Stimulated activated CD4-positive, alpha-beta T cell treated with anti-CD3 and anti-CD28 coated beads, Interleukin-12 subunit alpha, Interleukin-12 subunit beta, amount 100 ng/mL, for 24 hours (primary cell): ENCODE data around the gene CFAP157.
A peak's percentile ranks its signal among the peaks of the same experiment; 100 is the strongest.

Experiments
- DNase-seq, 2 experiments: peaks; one replicate each; pipeline ENCODE4 v3.0.0-alpha.2; 2020; ENCODE audit warnings: low read depth in 2 of 2

The CFAP157 gene

DNA sequence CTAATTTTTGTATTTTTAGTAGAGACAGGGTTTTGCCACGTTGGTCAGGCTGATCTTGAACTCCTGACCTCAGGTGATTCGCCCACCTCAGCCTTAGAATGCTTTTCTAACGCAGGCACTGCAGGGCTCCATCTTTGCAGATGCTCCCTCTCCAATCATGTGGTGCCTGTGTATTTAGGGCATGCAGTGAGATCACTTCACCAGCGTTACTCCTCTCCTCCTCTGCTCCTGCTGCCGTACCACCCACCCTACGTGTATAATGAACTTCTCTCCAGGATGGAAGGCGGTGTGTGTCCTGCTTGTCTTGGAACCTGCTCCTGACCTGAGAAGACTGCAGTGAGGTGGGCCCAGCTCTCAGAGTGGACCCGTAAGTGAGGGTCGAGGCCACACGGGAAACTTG is 13.6 kb upstream of the CFAP157 start:
- no peak for DNase-seq

DNA sequence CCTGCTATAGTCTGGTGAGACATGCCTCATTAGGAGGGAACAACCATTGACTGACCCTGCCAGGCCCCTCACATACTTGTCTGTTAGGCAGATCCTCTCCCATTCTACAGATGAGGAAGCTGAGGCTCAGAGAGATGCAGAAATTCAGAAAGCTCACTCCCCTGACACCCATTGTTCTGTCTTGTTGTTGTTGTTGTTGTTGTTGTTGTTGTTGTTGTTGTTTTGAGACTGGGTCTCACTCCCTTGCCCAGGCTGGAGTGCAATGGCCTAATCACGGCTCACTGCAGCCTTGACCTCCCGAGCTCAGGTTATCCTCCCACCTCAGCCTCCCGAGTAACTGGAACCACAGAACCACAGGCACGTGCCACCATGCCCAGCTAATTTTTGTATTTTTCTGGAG is 13.1 kb upstream of the CFAP157 start:
- DNase-seq, result no peak

DNA sequence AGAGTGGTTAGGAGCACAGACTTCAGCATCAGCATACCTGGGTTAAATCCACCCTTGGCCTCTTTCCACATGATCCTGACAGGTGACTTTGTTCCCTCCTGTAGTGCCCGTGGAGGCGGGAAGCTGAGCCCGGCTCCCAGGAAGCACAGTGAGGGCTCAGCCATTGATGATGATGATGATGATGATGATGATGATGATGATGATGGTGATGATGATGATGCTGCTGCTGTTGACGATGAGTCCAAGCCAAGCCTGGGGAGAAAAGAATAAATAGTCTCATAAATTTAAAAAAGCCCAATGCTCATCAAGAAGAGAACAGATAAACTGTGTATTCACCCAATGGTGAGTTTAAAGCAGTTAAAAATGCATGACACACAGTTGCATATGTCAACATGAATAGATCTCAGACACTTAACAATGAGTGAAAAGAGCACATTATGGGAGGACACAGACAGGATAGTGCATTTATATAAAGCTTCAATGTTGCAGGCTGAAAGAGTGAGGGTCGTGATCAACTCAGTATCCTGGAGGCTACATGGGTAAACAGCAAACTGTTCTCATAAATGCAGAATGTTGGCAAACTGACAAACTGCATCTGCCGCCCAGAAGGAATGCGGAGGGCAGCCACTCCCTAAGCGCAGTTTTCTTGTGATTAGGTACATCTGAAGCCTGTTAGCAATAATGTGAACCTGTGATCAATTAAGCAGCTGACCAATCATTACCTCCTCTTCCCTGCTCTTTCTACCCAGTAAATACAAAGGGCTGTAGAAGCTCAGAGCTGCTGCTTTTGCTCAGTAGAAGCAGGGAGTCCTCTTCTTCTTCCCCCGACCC is 11.7 kb upstream of the CFAP157 start:
- no peak for DNase-seq

DNA sequence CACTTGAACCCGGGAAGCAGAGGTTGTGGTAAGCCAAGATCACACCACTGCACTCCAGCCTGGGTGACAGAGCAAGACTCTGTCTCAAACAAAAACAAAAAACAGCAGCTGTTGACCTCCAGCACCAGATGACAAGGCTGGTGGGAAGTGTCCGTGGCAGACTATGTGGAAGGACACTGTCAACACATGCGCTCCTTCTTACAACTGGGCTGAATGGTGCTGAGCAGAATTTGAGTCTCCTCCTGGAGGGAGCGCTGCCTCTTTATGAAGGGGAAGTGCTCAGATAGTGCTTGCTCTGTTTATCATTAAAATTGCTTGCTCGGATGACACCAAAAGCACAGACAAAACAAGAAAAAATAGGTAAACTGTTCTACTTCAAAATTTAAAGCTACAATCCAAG is 9.2 kb upstream of the CFAP157 start:
- DNase-seq, result no peak

DNA sequence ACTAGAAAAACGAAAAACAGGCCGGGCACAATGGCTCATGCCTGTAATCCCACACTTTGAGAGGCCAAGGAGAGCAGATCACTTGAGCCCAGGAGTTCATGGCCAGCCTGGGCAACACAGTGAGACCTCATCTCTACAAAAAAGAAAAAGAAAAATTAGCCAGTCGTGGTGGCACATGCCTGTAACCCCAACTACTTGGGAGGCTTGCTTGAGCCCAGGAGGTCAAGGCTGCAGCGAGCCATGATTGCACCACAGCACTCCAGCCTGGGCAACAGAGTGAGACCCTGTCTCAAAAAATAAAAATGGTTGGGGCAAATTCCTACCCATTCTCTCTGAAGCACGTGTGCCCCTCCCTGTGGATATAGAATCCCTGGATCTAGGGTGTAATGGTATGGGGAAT is 8.4 kb upstream of the CFAP157 start:
- DNase-seq, result no peak

DNA sequence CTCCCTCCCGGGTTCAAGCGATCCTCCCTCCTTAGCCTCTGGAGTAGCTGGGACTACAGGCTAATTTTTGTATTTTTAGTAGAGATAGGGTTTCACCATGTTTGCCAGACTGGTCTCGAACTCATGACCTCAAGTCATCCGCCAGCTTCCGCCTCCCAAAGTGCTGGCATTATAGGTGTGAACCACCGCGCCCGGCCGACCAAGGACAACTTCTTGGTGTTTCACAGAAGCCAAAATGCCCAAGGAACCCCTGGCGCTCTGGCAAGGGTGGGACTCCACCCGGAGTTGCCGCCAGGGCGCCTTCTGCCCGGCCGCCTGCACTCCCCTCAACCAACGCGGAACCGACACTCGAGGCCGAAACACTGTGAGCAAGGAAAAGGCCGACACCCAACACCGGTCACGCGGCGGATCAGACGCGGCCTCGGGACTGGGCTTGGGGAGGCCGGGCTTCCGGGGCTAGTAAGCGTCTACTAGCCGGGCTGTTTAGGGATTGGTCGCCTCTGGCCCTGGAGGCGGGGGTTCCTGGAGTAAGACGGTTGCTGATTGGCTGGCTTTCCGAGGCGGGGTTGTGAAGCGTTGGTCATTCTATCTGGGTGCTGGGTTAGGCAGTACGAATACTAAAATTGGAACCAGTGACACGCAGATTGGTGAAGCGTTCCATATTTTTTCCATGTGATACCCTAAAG is 7.7 kb upstream of the CFAP157 start:
- DNase-seq, result peak; percentile 75 to 83

DNA sequence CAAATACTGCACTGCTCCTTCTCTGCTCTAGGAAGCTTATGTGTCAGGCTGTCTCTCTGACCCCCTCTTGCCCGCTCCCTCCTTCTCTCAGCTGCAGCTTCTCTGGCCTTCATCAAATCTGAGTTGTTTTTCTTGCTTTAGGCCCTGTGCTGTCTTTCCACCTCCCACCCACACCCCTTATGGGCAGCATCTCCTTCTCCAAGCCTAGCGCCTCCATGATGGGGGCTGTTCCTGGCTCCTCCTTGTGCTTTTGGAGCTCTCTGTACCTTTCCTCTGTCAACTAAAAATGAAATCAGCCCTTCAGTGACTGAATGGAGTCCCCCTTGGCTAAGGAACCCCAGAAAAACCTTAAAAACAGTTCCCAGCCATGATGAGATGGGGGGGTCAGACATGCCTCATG is 6.6 kb upstream of the CFAP157 start:
- no peak for DNase-seq

DNA sequence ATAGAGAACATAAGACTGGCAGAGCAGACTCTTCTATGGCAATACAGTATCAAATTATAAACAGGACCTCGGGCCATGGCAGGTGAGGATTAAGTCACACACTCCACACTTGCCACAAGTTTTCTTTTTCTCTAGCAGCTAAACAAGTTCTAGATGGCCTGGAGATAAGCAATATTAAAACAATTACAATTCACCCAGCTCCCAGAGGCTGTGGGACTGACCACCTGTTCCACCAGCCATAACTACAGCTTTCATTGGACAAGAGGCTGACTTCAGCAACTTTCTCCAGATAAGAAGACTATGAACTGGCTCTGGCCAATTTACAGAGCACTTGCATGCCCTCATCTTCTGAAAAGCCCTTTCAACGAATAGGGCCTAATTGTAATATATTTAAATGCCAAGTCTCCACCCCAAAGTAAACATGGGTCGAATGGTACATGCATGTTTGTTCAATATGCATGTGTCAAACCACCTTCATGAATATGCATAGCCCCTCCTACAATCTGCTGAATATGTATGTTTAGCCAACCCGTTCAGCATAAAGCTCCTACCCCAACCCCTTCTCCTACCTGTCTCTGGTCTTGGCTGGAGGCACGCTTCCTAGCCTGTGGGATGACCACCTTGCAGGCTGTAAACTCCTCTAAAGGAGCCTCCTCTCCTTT is 6.1 kb upstream of the CFAP157 start:
- no peak for DNase-seq

DNA sequence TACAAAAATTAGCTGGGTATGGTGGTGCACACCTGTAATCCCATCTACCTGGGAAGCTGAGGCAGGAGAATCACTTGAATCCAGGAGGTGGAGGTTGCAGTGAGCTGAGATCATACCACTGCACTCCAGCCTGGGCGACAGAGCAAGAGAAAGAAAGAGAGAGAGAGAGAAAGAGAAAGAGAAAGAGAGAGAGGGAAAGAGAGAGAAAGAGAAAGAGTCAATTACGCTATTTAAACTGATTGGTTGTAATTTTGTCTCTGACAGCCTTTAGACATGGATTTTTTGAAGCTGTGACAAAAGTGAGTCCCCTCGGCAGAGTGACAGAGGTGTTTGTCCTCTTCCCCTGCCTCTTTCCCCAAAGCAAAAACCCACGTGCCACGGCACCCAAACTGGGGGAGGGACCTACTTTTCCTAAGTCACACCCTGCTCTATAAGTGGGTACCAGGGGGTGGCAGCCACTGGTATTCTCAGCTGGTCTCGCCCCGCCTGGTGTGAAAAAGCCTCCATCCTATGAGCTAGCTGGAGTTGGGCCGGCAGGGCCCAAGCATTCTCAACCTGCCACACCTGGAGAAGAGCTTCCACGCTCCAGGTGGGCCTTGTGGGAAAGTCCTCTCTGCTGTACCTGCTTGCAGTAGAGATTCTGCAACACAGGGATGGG is 3.4 kb upstream of the CFAP157 start:
- DNase-seq, result no peak

DNA sequence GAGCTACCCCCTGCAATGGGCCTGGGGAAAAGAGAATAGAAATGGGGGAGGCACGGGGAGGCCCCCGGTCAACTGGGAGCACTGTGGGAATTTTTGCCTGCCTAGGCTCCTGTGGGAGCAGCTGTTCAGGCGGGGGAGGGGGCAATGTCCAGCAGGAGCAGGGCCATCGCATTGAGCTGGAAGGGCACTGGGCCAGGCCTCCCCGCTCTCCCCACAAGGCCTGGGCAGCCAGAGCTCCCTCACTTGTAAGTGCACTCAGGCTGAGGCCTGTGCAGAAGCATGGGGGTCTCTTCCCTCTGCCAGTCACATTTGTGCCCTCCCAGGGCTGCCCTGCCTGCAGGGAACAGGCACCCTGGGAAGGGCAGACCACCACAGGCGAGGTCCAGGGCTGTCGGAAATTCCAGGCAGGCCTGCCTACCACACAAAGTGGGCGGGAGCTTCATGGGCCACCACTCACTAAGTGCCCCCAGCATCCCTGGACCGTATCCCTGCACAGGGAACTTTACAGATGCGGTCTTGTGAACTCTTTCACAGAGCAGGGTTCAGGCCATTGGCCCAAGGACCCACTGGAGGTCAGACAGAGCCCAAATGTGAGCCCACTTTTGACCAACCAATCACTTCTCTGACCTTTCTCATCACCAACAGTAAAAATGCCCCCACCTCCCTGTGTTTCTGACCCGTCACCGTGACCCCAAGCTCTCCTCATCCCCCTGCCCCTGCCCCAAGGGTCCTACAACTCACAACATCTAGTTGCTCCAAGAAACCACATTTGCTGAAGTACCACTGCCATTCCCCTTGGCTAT is 1.0 kb upstream of the CFAP157 start:
- no peak for DNase-seq

DNA sequence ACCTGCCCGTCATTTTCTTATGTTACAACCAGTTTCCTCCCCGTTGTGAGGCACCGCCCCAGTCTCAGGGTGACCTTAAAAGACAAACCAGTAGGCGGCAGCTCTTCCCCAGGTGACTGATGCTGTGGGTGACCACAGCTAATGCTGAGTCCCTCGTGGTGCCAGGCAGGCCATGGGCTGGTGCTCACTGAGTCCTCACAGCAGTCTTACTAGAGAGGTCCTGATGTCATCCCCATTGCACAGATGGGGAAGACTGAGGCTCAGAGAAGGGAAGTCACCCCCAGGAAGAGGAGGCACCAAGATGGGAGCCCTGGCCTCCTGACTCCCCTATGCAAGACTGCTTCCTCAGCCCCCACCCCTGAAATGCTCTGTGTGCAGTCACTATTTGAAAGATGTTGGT is 978 bp downstream of the CFAP157 start:
- DNase-seq, result no peak

DNA sequence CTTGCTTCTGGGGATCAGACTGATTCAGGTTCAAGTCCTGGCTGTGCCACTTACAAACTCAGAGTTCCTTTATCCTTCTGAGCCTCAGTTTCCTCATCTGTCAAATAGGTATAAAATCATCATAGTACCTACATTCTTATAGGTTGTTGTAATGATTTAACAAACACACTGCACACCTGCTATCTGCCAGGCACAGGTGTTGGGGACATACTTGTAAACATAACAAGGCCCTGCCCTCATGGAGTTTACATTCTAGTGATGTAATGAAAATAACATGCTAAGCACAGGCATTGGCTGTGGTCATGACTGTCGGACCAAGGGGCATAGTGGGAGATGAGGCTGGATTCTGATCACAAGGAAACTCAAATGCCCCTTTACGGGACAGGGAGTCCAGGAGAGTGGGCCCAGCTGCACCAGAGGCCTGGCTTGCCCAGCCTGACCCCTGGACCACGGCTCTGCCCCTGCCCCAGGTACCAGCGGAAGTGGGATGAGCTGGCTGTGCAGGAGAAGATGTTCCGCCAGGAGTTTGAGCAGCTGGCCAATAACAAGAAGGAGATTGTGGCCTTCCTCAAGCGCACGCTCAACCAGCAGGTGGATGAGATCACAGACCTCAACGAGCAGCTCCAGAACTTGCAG is 2.3 kb downstream of the CFAP157 start:
- DNase-seq, result no peak

DNA sequence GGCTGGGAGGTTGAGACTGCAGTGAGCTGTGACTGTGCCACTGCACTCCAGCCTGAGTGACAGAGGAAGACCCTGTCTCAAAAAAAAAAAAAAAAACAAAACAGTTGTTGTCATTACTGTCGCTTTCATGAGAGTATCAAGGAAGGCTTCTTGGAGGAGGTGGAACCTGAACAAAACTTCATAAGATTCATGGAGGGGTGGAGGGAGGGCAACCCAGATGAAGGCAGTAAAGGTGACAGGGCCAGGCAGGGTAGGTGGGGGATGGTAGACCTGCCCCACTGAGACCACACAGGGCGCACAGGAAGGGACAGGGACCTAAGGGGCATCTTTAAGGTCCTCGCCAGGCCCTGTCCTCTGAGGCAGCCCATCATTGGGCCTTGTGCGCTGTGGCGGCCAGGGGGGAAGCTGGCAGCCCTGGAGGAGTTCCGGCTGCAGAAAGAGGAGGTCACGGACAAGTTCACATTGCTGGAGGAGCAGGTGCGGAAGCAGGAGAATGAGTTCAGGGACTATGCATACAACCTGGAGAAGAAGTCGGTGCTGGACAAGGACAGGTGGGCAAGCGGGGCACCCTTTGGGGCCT is 3.5 kb downstream of the CFAP157 start:
- DNase-seq, result no peak

DNA sequence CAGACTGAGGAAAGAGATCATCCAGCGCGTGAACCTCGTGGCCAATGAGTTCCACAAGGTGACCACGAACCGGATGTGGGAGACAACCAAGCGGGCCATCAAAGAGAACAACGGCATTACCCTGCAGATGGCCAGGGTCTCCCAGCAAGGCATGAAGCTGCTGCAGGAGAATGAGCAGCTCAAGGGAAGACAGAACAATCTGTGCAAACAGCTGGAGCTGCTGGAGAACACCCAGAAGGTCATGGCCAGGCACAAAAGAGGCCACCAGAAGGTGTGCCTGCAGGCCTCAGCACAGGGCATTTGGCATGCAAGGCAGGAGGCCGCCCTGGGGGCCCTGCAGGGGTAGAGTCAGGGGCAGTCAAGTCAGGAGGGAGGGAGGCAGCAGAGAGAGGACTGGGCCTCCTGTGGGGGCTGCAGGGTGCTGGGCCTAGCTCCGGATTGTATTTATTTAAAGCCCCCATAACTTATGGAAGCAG is 4.5 kb downstream of the CFAP157 start:
- no peak for DNase-seq

DNA sequence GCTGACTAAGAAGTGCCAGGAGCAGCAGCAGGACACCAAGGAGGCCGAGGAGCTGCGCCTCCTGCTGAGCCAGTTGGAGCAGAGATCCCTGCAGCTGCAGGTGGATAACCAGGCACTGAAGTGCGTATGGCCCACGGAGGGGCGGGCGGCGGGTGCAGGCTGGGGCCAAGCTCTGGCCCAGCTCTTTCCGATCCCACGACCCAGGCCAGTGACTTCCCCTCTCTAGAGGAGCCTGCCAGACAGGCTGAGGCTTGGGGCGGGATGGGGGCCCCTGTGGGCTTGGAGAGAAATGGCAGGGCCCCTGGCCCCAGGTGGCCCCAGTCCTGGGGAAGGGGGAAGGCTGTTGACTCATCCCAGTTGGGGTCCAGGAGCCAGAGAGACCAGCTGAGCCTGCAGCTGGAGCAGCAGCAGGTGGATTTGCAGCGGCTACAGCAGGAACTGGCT is 5.1 kb downstream of the CFAP157 start:
- no peak for DNase-seq

DNA sequence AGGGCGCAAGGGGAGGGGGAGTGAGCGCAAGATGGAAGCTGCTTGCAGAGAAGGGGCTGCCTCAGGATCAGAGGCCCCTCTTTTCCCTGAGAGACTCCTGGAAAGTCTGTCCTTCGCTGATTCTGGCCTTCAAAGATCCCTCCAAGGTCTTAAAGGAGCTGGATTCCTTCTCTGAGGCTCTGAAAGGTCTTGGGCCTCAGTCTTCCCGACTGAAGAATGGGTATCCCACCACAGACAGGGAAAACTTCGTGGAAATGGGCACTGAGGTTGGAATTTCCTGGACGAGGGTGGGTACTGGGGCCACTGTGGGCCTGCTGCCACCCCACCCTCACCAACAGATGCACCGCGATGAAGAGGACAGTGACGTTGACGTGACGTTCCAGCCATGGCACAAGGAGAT is 5.6 kb downstream of the CFAP157 start:
- no peak for DNase-seq

DNA sequence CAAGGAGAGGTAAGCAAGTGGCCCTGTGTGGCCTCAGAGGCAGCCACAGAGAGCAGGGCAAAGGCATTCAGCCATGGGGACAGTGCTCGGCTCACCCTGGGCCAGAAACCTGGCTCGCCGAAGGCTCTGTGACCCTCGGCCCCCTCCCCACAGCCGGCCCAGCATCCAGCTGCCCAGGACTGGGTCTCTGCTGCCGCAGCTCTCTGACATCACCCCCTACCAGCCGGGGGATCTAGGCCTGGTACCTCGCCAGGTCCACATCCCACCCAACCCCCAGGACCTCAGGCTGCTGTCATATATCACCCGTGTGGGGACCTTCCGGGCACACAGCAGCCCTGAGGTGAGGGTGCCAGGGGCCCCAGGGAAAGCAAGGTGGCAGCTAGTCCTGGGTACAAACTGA is 6.1 kb downstream of the CFAP157 start:
- DNase-seq, result no peak

DNA sequence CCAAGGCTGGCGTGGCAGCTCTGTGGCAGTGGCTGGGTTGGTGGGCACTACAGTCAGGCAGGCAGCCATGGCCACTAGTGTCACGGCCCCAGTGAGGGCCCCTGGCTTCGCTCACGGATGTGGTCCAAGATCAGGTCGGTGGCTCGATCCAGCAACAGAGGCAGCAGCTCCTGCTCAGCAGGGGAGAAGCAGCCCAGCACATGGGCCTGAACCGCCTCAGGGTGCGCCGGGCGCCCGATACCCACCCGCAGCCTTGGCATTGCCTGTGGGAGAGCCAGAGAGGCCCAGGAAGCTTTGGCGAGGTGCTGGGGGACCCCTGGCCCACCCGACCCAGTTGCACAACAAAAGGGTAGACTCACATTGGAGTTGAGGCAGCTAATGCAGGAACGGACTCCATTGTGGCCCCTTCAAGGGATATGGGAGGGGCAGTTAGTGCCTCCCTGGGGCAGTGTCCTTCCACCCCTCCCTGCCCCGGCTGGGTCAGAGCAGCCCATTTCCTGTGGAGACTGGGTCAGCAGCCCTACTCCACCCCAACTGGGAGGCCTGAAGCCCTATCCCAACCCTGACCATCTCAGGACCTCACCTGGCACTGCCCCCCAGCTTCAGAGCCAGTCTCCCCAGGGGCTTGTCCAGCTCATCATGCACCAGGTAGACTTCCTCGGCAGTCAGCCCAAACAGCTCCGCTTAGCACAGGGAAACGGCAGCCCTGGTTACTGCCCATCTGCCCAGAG is 7.4 kb downstream of the CFAP157 start:
- no peak for DNase-seq

DNA sequence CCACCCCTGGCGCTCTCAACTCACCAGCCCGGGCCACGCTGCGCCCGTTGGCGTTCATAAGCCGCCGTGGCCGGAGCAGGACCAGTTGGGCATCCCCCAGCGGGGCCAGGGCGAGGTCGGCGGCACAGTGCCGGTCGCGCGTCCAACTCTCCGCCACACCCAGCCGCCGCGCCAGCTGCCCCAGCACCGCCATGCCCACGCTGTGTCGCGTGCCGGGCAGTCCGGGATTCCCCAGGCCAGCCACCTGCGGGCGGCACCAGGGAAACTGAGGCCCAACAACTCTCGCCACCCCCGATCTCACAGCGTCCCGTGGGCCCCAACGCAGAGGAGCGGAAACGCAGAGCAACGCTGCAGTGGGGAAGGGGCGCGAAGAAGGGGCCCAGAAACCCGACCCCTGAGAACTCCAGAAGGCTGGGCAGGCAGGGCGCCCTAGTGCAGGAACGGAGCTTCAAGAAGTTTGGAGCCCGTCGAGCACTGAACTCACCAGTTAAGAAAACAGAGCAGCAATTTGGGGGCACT is 8.2 kb downstream of the CFAP157 start:
- DNase-seq, result no peak
